K562 (cell line): ENCODE results near the gene THUMPD2. TPM values are rescaled to one million over a fixed set of nuclear protein-coding genes. Genes with fewer than 3 reads are reported as not detected.

ENCODE experiments used
- ATAC-seq: fragments of 200-7000 bp; cut with Tn5 transposase; 3 replicates; pipeline ENCODE4 v1.9.1; 2020; ENCODE audit warnings: moderate library complexity
- BruUV-seq: library from RNA; stranded (reverse); fragments of 400-500 nt; replicated peaks from 2 replicates; lab custom pipeline; 2021; lab: Mats Ljungman, UMichigan
- CTCF ChIA-PET: fragments of 300-600 bp; formaldehyde crosslinking; extraction: SDS; loops from one replicate; lab custom pipeline; 2021; ENCODE audit warnings: low intra/inter-chr PET ratio; lab: Yijun Ruan, JAX
- POLR2A ChIA-PET: fragments of 300-600, 350-650 bp; sonication (Branson Sonifier 250); formaldehyde crosslinking; extraction: SDS; loops from one replicate; lab custom pipeline; 2021; ENCODE audit warnings: antibody characterized with exemption, inconsistent platforms; lab: Yijun Ruan, JAX
- DNase-seq, 4 experiments: peaks; one replicate each; pipeline versions ENCODE4 v3.0.0 to v3.0.0-alpha.2; 2011 to 2018; ENCODE audit warnings: low spot score in 3 of 4, mixed read lengths in 3 of 4; ENCODE audit errors: extremely low read depth in 1 of 4
- FAIRE-seq: peaks from 2 replicates; lab custom pipeline; 2011; peaks lifted over from hg19 to GRCh38; lab: Jason Lieb, UNC
- H2AFZ ChIP-seq: 2 replicates; pipeline ENCODE4 v1.6.0; 2011; ENCODE audit warnings: low read depth, low read length, control low read depth, inconsistent platforms
- H3K27ac ChIP-seq: fragments of 200-600 bp; 3 replicates; pipeline ENCODE4 v1.8.0; 2011; ENCODE audit warnings: low read depth, mild to moderate bottlenecking, control low read depth, inconsistent platforms, low read length, moderate library complexity, mixed read lengths; ENCODE audit errors: extremely low read depth
- H3K27me3 ChIP-seq, 2 experiments: fragments of 300-600 bp in 1 of 2; 2 replicates in 1 of 2; 3 replicates in 1 of 2; pipeline versions ENCODE4 v1.6.0 to v1.8.0; 2011; ENCODE audit warnings: inconsistent platforms in 2 of 2, low read length in 2 of 2, mild to moderate bottlenecking in 1 of 2, mixed read lengths in 1 of 2, moderate library complexity in 1 of 2; ENCODE audit not compliant: control insufficient read depth in 2 of 2, insufficient read depth in 2 of 2
- H3K36me3 ChIP-seq: fragments of 300-600 bp; 3 replicates; pipeline ENCODE4 v1.8.0; 2011; ENCODE audit warnings: mild to moderate bottlenecking, low read length, inconsistent platforms; ENCODE audit not compliant: control insufficient read depth, insufficient read depth
- H3K4me1 ChIP-seq, 2 experiments: fragments of 200-600 bp in 1 of 2; replicated peaks in 1 of 2; 2 replicates in 1 of 2; 3 replicates in 1 of 2; pipeline versions ENCODE4 v1.5.1 to v1.8.0; 2011; ENCODE audit warnings: inconsistent platforms in 2 of 2, low read length in 2 of 2, mild to moderate bottlenecking in 1 of 2, mixed read lengths in 1 of 2, moderate library complexity in 1 of 2; ENCODE audit not compliant: control insufficient read depth in 2 of 2, insufficient read depth in 2 of 2
- H3K4me2 ChIP-seq: 2 replicates; pipeline ENCODE4 v1.6.1; 2011; ENCODE audit warnings: low read length, control low read depth, inconsistent platforms, mixed read lengths; ENCODE audit not compliant: insufficient read depth
- H3K4me3 ChIP-seq: fragments of 200-600 bp; sonication (generic), shearing (Covaris generic); 2 replicates; pipeline ENCODE4 v1.5.1; 2016; ENCODE audit warnings: control low read depth, inconsistent platforms
- H3K79me2 ChIP-seq: fragments of 200-600 bp; 3 replicates; pipeline ENCODE4 v1.8.0; 2011; ENCODE audit warnings: low read length, inconsistent platforms; ENCODE audit not compliant: control insufficient read depth, insufficient read depth
- H3K9ac ChIP-seq, 2 experiments: 2 replicates each; pipeline versions ENCODE4 v1.6.0 to v1.6.1; 2011; ENCODE audit warnings: low read depth in 2 of 2, low read length in 2 of 2, control low read depth in 1 of 2, inconsistent platforms in 1 of 2, mild to moderate bottlenecking in 1 of 2, mixed read lengths in 1 of 2; ENCODE audit not compliant: insufficient read depth in 1 of 2
- H3K9me1 ChIP-seq: one replicate; pipeline ENCODE4 v1.6.0; 2011; ENCODE audit warnings: inconsistent platforms, mild to moderate bottlenecking, low read length, moderate library complexity; ENCODE audit not compliant: control insufficient read depth, insufficient read depth
- H3K9me3 ChIP-seq: replicated peaks from 2 replicates; pipeline ENCODE4 v1.5.1; 2011; ENCODE audit warnings: low read depth, low read length, inconsistent platforms; ENCODE audit not compliant: control insufficient read depth, insufficient read depth
- H4K20me1 ChIP-seq: replicated peaks from 2 replicates; pipeline ENCODE4 v1.6.1; 2011; ENCODE audit warnings: low read length, inconsistent platforms, mixed read lengths; ENCODE audit not compliant: control insufficient read depth, insufficient read depth
- FOXK1 ChIP-seq: sonication (generic); formaldehyde crosslinking; IDR thresholded peaks from 2 replicates; pipeline ENCODE4 v1.8.0; 2022; ENCODE audit warnings: missing genetic modification reagents, mild to moderate bottlenecking, borderline replicate concordance
- NFXL1 ChIP-seq: fragments of 450-650 bp; formaldehyde crosslinking; IDR thresholded peaks from 2 replicates; pipeline ENCODE4 v1.4.0; 2021; ENCODE audit warnings: mild to moderate bottlenecking
- NR1H2 ChIP-seq: sonication (generic); formaldehyde crosslinking; IDR thresholded peaks from 2 replicates; pipeline ENCODE4 v1.4.0; 2020; ENCODE audit warnings: mild to moderate bottlenecking, missing genetic modification reagents
- RBM15 ChIP-seq: fragments of 200-400 bp; formaldehyde crosslinking; IDR thresholded peaks from 2 replicates; pipeline ENCODE4 v1.6.1; 2018; ENCODE audit warnings: mild to moderate bottlenecking, low read length, moderate library complexity; ENCODE audit not compliant: insufficient read depth
- SPI1 ChIP-seq: IDR thresholded peaks from 2 replicates; pipeline ENCODE4 v1.6.1; 2011; ENCODE audit warnings: low read depth, low read length, control low read depth, borderline replicate concordance
- STAT5A ChIP-seq: IDR thresholded peaks from 2 replicates; pipeline ENCODE4 v1.6.1; 2012; ENCODE audit warnings: low read length, inconsistent platforms, borderline replicate concordance
- STAT6 ChIP-seq: sonication (generic); formaldehyde crosslinking; IDR thresholded peaks from 2 replicates; pipeline ENCODE4 v1.8.1; 2023; ENCODE audit warnings: mild to moderate bottlenecking, missing genetic modification reagents
- TCF7 ChIP-seq: sonication (generic); IDR thresholded peaks from 2 replicates; pipeline ENCODE4 v1.6.1; 2016; ENCODE audit warnings: antibody characterized with exemption, borderline replicate concordance
- TRIM28 ChIP-seq: fragments of 450-650 bp; IDR thresholded peaks from 2 replicates; pipeline ENCODE4 v1.6.1; 2017
- ZC3H4 ChIP-seq: sonication (generic); formaldehyde crosslinking; IDR thresholded peaks from 2 replicates; pipeline ENCODE4 v1.9.0; 2021; ENCODE audit warnings: missing genetic modification reagents, borderline replicate concordance
- ZFP91 ChIP-seq: sonication (generic); formaldehyde crosslinking; IDR thresholded peaks from 2 replicates; pipeline ENCODE4 v1.8.0; 2022; ENCODE audit warnings: mild to moderate bottlenecking, missing genetic modification reagents
- ZNF282 ChIP-seq: sonication (generic); formaldehyde crosslinking; IDR thresholded peaks from 2 replicates; pipeline ENCODE4 v1.8.1; 2023; ENCODE audit warnings: missing genetic modification reagents
- WGBS: fragments of 100-300 bp; shearing (Covaris generic); methylation state at CpG from one replicate; pipeline ENCODE4 v1.1.6; 2016; ENCODE audit warnings: low coverage, mixed read lengths; ENCODE audit not compliant: insufficient coverage; ENCODE audit errors: missing lambda C conversion rate; 5-methylcytosine and 5-hydroxymethylcytosine counted together
- in situ Hi-C: fragments of 300-500 bp; cut with MboI; formaldehyde crosslinking; loops from 4 replicates; pipeline ENCODE4 v1.15.0; 2018; ENCODE audit warnings: inconsistent platforms, mixed read lengths
- intact Hi-C: fragments of 100-400 bp; cut with micrococcal nuclease; formaldehyde crosslinking; loops from 2 replicates; pipeline ENCODE4 v1.14.2; 2022
- polyA plus RNA-seq, 8 experiments: library from polyadenylated mRNA; depleted of rRNA in 4 of 8; stranded (reverse) in 5 of 8; unstranded in 3 of 8; fragments of >200 nt; fragmentation: Nextera tagmentation in 2 of 8; fragmentation: Illumina TruSeq in 1 of 8; extraction: Ambion mirVana in 2 of 8; extraction: Trizol in 1 of 8; gene quantifications; 2 replicates each; pipeline versions ENCODE4 v1.2.1 to v1.2.3, GENCODE V29; 2011 to 2014; ENCODE audit warnings: inconsistent platforms in 1 of 8, missing spikeins in 1 of 8
- total RNA-seq, 7 experiments: library from RNA; depleted of rRNA in 6 of 7; stranded (reverse); fragments of >200 nt in 6 of 7; fragmentation: Illumina TruSeq in 2 of 7; extraction: Trizol in 2 of 7; gene quantifications; 2 replicates each; pipeline versions ENCODE4 v1.2.1 to v1.2.3, GENCODE V29; 2011 to 2021; ENCODE audit warnings: low replicate concordance in 1 of 7
- TF ChIP-seq, protein P1 (sequence below): fragments of 250-450 bp; sonication (Bioruptor Pico); IDR thresholded peaks from 2 replicates; pipeline ENCODE4 v1.5.1; 2021; ENCODE audit warnings: mild to moderate bottlenecking

THUMPD2 gene
- total and polyA plus RNA-seq, 9 of the 15 experiments (the other 6 are each of a cell fraction or from before 2014, with no cell fraction given) = 9.6 to 40.4 (median 24.0) TPM

DNA sequence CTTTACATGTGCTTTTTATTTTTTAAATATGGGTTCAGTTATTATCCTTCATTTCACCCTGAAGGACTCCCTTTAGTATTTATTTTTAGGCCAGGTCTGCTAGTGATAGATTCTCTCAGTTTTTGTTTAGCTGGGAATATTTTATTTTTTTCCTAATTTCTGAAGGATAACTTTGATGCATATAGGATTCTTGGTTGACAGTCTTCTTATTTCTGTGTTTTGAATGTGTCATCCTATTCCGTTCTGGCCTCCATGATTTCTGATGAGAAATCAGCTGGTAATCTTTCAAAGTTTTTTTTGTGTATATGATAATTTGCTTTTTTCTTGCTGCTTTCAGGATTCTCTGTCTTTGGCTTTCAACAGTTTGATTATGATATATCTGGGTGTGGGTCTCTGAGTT, 77.9 kb downstream of the THUMPD2 start:
- Histone ChIP-seq H3K9ac (no peak overlapping the region), H4K20me1 (no peaks in the 10 kb centered on the region), H3K4me2 (no peak overlapping the region), H3K9me1 (no peaks in the 10 kb centered on the region), H3K79me2 (no peaks in the 10 kb centered on the region), H3K27ac (no peak overlapping the region), H3K27me3 (peaks cover 0 to 2% of the 10 kb centered on the region in 2 experiments; a peak in 1 of 5 replicates)
- in situ Hi-C loops = no loop called here
- no peak for FAIRE-seq
- CTCF ChIA-PET = no interaction called here
- 6% methylated on average over 1 of the region's 1 CpG for WGBS
- TF ChIP-seq TCF7 = no peak
- TF ChIP-seq ZNF282 (CRISPR knock-in tag) = no peak
- no peak for TF ChIP-seq NR1H2
- TF ChIP-seq, protein P1, sequence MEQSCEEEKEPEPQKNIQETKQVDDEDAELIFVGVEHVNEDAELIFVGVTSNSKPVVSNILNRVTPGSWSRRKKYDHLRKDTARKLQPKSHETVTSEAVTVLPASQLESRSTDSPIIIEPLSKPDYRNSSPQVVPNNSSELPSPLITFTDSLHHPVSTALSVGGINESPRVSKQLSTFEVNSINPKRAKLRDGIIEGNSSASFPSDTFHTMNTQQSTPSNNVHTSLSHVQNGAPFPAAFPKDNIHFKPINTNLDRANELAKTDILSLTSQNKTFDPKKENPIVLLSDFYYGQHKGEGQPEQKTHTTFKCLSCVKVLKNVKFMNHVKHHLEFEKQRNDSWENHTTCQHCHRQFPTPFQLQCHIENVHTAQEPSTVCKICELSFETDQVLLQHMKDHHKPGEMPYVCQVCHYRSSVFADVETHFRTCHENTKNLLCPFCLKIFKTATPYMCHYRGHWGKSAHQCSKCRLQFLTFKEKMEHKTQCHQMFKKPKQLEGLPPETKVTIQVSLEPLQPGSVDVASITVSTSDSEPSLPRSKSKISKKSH (CRISPR knock-in tag) = no peak
- no peak for TF ChIP-seq SPI1
- TF ChIP-seq FOXK1 (CRISPR knock-in tag) = no peak
- no peak for TF ChIP-seq NFXL1 (CRISPR knock-in tag)
- no peak for TF ChIP-seq STAT6 (CRISPR knock-in tag)
- TF ChIP-seq ZFP91 (CRISPR knock-in tag) = no peak
- no peak for TF ChIP-seq STAT5A
- no peak for TF ChIP-seq TRIM28
- TF ChIP-seq RBM15 = no peak
- TF ChIP-seq ZC3H4 (CRISPR knock-in tag) = no peak
- TF ChIP-seq, all 486 proteins: peak for 0
- no peak overlapping the region for H2AFZ ChIP-seq
- no TSS peak for BruUV-seq
- ATAC-seq (no peak), DNase-seq (no peak)
- no peaks in the 10 kb centered on the region for H3K36me3 ChIP-seq
- no peak overlapping the region for H3K4me3 ChIP-seq
- H3K4me1 ChIP-seq = no peaks in the 10 kb centered on the region
- H3K9me3 ChIP-seq = 0 out of 2 replicates have a peak, but pooled peaks cover 3% of the 10 kb centered on the region
- intact Hi-C loops = loop anchor here (5.0 kb wide), 1 partner anchor 109 kb away; no protein-coding TSS in a partner anchor
- POLR2A ChIA-PET = no interaction called here
